CD4-positive, alpha-beta T cell treated with Interleukin-6 at 100 ng/mL for 8 hours (primary cell): Measurements from ENCODE around the gene EP400.
"Not testable (repeated sequence)": the region's sequence is repeated elsewhere in the genome, so short reads cannot be mapped to it uniquely, and the experiment has no call there.

Experiments
- DNase-seq: peaks from one replicate; pipeline ENCODE4 v3.0.0-alpha.2; 2020; ENCODE audit warnings: mixed read lengths, low spot score

Gene EP400

GRCh38 chr12:131950182-131950913 lies 606 bp downstream of the EP400 start:
- DNase-seq: no peak

- DNase-seq: not testable (repeated sequence)
Observed at GRCh38 chr12:131953810-131954209, 4.1 kb downstream of the EP400 start.

GRCh38 chr12:131954460-131954859 lies 4.7 kb downstream of the EP400 start:
- DNase-seq: not testable (repeated sequence)

- no peak for DNase-seq
Observed at GRCh38 chr12:131959116-131959515, 9.4 kb downstream of the EP400 start.

- no peak for DNase-seq
Observed at GRCh38 chr12:131959641-131960589, 10.2 kb downstream of the EP400 start.

- not testable (repeated sequence) for DNase-seq
Observed at GRCh38 chr12:131960590-131961325, 11.0 kb downstream of the EP400 start.

GRCh38 chr12:131961328-131961727 lies 11.6 kb downstream of the EP400 start:
- not testable (repeated sequence) for DNase-seq

- no peak for DNase-seq
Observed at GRCh38 chr12:131962069-131962468, 12.3 kb downstream of the EP400 start.

- peak; percentile 56 for DNase-seq
Observed at GRCh38 chr12:131963381-131963780, 13.6 kb downstream of the EP400 start.

GRCh38 chr12:131965073-131965472 lies 15.3 kb downstream of the EP400 start:
- DNase-seq: no peak

GRCh38 chr12:131971226-131971625 lies 21.5 kb downstream of the EP400 start:
- DNase-seq: no peak

- DNase-seq: no peak
Observed at GRCh38 chr12:131975228-131975627, 25.5 kb downstream of the EP400 start.

GRCh38 chr12:131979606-131980005 lies 29.9 kb downstream of the EP400 start:
- DNase-seq: no peak

- DNase-seq: no peak
Observed at GRCh38 chr12:131980263-131980662, 30.5 kb downstream of the EP400 start.

GRCh38 chr12:131981388-131981787 lies 31.6 kb downstream of the EP400 start:
- no peak for DNase-seq

- no peak for DNase-seq
Observed at GRCh38 chr12:131982041-131982440, 32.3 kb downstream of the EP400 start.

GRCh38 chr12:131983026-131983425 lies 33.3 kb downstream of the EP400 start:
- no peak for DNase-seq

GRCh38 chr12:131983554-131983953 lies 33.8 kb downstream of the EP400 start:
- no peak for DNase-seq

GRCh38 chr12:131984334-131984733 lies 34.6 kb downstream of the EP400 start:
- DNase-seq: no peak

- not testable (repeated sequence) for DNase-seq
Observed at GRCh38 chr12:131985510-131985875, 35.8 kb downstream of the EP400 start.

- no peak for DNase-seq
Observed at GRCh38 chr12:131986361-131986760, 36.6 kb downstream of the EP400 start.

- DNase-seq: no peak
Observed at GRCh38 chr12:131986910-131987309, 37.2 kb downstream of the EP400 start.
